IMR-90 (cell line): ENCODE results near the gene FAM98B. TPM values are rescaled to one million over a fixed set of nuclear protein-coding genes. Genes with fewer than 3 reads are reported as not detected.

Experiments used
- ATAC-seq: fragments of 200-7000 bp; cut with Tn5 transposase; 2 replicates; pipeline ENCODE4 v1.9.1; 2020; ENCODE audit warnings: low read depth, mild to moderate bottlenecking, moderate library complexity
- BruUV-seq: library from RNA; stranded (reverse); fragments of 400-500 nt; replicated peaks from 2 replicates; lab custom pipeline; 2021; lab: Mats Ljungman, UMichigan
- CTCF ChIA-PET: fragments of 300-600 bp; formaldehyde crosslinking; extraction: SDS; loops from one replicate; lab custom pipeline; 2021; ENCODE audit warnings: antibody characterized with exemption; lab: Yijun Ruan, JAX
- POLR2A ChIA-PET: fragments of 300-600 bp; sonication (Branson Sonifier 250); formaldehyde crosslinking; loops from one replicate; lab custom pipeline; 2022; ENCODE audit warnings: antibody characterized with exemption; ENCODE audit not compliant: unreplicated experiment; lab: Charles Lee
- DNase-seq: peaks from one replicate; pipeline ENCODE4 v3.0.0; 2013
- H2AFZ ChIP-seq: replicated peaks from 2 replicates; pipeline ENCODE3; 2013; ENCODE audit warnings: low read length, mild to moderate bottlenecking; ENCODE audit not compliant: poor library complexity
- H2AK5ac ChIP-seq: 2 replicates; pipeline ENCODE4 v1.6.1; 2013; ENCODE audit warnings: low read depth, low read length, inconsistent platforms
- H2AK9ac ChIP-seq: replicated peaks from 2 replicates; pipeline ENCODE3; 2013; ENCODE audit warnings: mild to moderate bottlenecking, low read depth, low read length, moderate library complexity; ENCODE audit not compliant: poor library complexity
- H2BK120ac ChIP-seq: 2 replicates; pipeline ENCODE4 v1.6.1; 2013; ENCODE audit warnings: low read depth, low read length, inconsistent platforms
- H2BK15ac ChIP-seq: 3 replicates; pipeline ENCODE4 v1.6.1; 2013; ENCODE audit warnings: low read depth, low read length, inconsistent platforms
- H2BK20ac ChIP-seq: 2 replicates; pipeline ENCODE4 v1.6.1; 2013; ENCODE audit warnings: low read depth, mild to moderate bottlenecking, inconsistent platforms, low read length, moderate library complexity
- H2BK5ac ChIP-seq: 2 replicates; pipeline ENCODE4 v1.6.1; 2013; ENCODE audit warnings: mild to moderate bottlenecking, low read depth, low read length, inconsistent platforms; ENCODE audit not compliant: poor library complexity, severe bottlenecking
- H3K14ac ChIP-seq: replicated peaks from 2 replicates; pipeline ENCODE4 v1.6.1; 2013; ENCODE audit warnings: low read depth, low read length, inconsistent platforms
- H3K18ac ChIP-seq: 2 replicates; pipeline ENCODE4 v1.6.1; 2013; ENCODE audit warnings: low read depth, low read length, control low read depth
- H3K23ac ChIP-seq: 2 replicates; pipeline ENCODE4 v1.6.1; 2013; ENCODE audit warnings: low read depth, low read length, inconsistent platforms
- H3K27ac ChIP-seq: 2 replicates; pipeline ENCODE4 v1.5.1; 2013; ENCODE audit warnings: mild to moderate bottlenecking, control low read depth, low read length; ENCODE audit not compliant: insufficient read depth
- H3K27me3 ChIP-seq: 2 replicates; pipeline ENCODE4 v1.6.1; 2013; ENCODE audit warnings: low read length; ENCODE audit not compliant: control insufficient read depth, insufficient read depth
- H3K36me3 ChIP-seq: 2 replicates; pipeline ENCODE4 v1.6.1; 2013; ENCODE audit warnings: low read length, mixed read lengths; ENCODE audit not compliant: control insufficient read depth, insufficient read depth
- H3K4ac ChIP-seq: 2 replicates; pipeline ENCODE4 v1.6.1; 2013; ENCODE audit warnings: low read depth, low read length, inconsistent platforms
- H3K4me1 ChIP-seq: 2 replicates; pipeline ENCODE4 v1.6.1; 2013; ENCODE audit warnings: low read length, mixed read lengths; ENCODE audit not compliant: control insufficient read depth, insufficient read depth
- H3K4me2 ChIP-seq: 2 replicates; pipeline ENCODE4 v1.6.1; 2013; ENCODE audit warnings: low read depth, mild to moderate bottlenecking, control low read depth, low read length, moderate library complexity
- H3K4me3 ChIP-seq: 2 replicates; pipeline ENCODE4 v1.5.1; 2013; ENCODE audit warnings: low read depth, mild to moderate bottlenecking, control low read depth, low read length, moderate library complexity; ENCODE audit not compliant: insufficient read depth
- H3K56ac ChIP-seq: 2 replicates; pipeline ENCODE4 v1.6.1; 2013; ENCODE audit warnings: low read length, inconsistent platforms; ENCODE audit not compliant: insufficient read depth; ENCODE audit errors: extremely low read depth
- H3K79me1 ChIP-seq, 2 experiments: 2 replicates each; pipeline ENCODE4 v1.6.1; 2013; ENCODE audit warnings: low read length in 2 of 2, inconsistent platforms in 1 of 2, low read depth in 1 of 2
- H3K9ac ChIP-seq: 2 replicates; pipeline ENCODE4 v1.6.1; 2013; ENCODE audit warnings: low read depth, low read length, control low read depth
- H3K9me1 ChIP-seq: 2 replicates; pipeline ENCODE4 v1.6.1; 2013; ENCODE audit warnings: low read length, inconsistent platforms; ENCODE audit not compliant: insufficient read depth
- H3K9me3 ChIP-seq: 2 replicates; pipeline ENCODE4 v1.6.1; 2013; ENCODE audit warnings: low read length; ENCODE audit not compliant: control insufficient read depth, insufficient read depth
- H4K20me1 ChIP-seq: 2 replicates; pipeline ENCODE4 v1.6.1; 2013; ENCODE audit warnings: low read length, inconsistent platforms; ENCODE audit not compliant: insufficient read depth
- H4K5ac ChIP-seq: 2 replicates; pipeline ENCODE4 v1.6.1; 2013; ENCODE audit warnings: mild to moderate bottlenecking, low read depth, low read length, control low read depth
- H4K8ac ChIP-seq, 2 experiments: 2 replicates each; pipeline ENCODE4 v1.6.1; 2013; ENCODE audit warnings: low read depth in 2 of 2, low read length in 2 of 2, control low read depth in 1 of 2, inconsistent platforms in 1 of 2
- H4K91ac ChIP-seq: 2 replicates; pipeline ENCODE4 v1.6.1; 2013; ENCODE audit warnings: low read depth, low read length, inconsistent platforms; ENCODE audit not compliant: insufficient read depth
- BHLHE40 ChIP-seq: fragments of 150-350 bp; IDR thresholded peaks from 2 replicates; pipeline ENCODE4 v1.6.1; 2016; ENCODE audit warnings: mild to moderate bottlenecking, low read depth, low read length
- CEBPB ChIP-seq: IDR thresholded peaks from 2 replicates; pipeline ENCODE4 v1.6.1; 2012; ENCODE audit warnings: low read depth, low read length, improper control_type of control experiment
- CHD1 ChIP-seq: IDR thresholded peaks from 2 replicates; pipeline ENCODE4 v1.6.1; 2012; ENCODE audit warnings: low read depth, low read length, improper control_type of control experiment
- CTCF ChIP-seq: conservative IDR thresholded peaks from 2 replicates; pipeline ENCODE4 v1.5.1; 2012; ENCODE audit warnings: mild to moderate bottlenecking, low read depth, low read length, improper control_type of control experiment
- ELK1 ChIP-seq: fragments of 150-350 bp; IDR thresholded peaks from 2 replicates; pipeline ENCODE4 v1.6.1; 2016; ENCODE audit warnings: low read depth, mild to moderate bottlenecking, low read length, moderate library complexity, borderline replicate concordance
- FOS ChIP-seq: fragments of 150-350 bp; IDR thresholded peaks from 2 replicates; pipeline ENCODE4 v1.6.1; 2016; ENCODE audit warnings: low read depth, low read length
- MAFK ChIP-seq: IDR thresholded peaks from 2 replicates; pipeline ENCODE4 v1.6.1; 2012; ENCODE audit warnings: low read depth, low read length, improper control_type of control experiment
- MAZ ChIP-seq: IDR thresholded peaks from 2 replicates; pipeline ENCODE4 v1.6.1; 2012; ENCODE audit warnings: low read depth, mild to moderate bottlenecking, low read length, improper control_type of control experiment, moderate library complexity, borderline replicate concordance
- MXI1 ChIP-seq: IDR thresholded peaks from 2 replicates; pipeline ENCODE4 v1.6.1; 2012; ENCODE audit warnings: low read depth, mild to moderate bottlenecking, low read length, moderate library complexity, borderline replicate concordance
- NFE2L2 ChIP-seq: fragments of 150-350 bp; IDR thresholded peaks from 2 replicates; pipeline ENCODE4 v1.6.1; 2016; ENCODE audit warnings: low read depth, mild to moderate bottlenecking, low read length
- POLR2A ChIP-seq: IDR thresholded peaks from 2 replicates; pipeline ENCODE4 v1.6.1; 2012; ENCODE audit warnings: mild to moderate bottlenecking, low read depth, low read length
- RAD21 ChIP-seq: IDR thresholded peaks from 2 replicates; pipeline ENCODE4 v1.6.1; 2012; ENCODE audit warnings: low read length, improper control_type of control experiment
- RCOR1 ChIP-seq: IDR thresholded peaks from 2 replicates; pipeline ENCODE4 v1.6.1; 2012; ENCODE audit warnings: mild to moderate bottlenecking, low read length, improper control_type of control experiment; ENCODE audit not compliant: insufficient replicate concordance
- RFX5 ChIP-seq: IDR thresholded peaks from 2 replicates; pipeline ENCODE4 v1.8.0; 2012; ENCODE audit warnings: low read depth, mild to moderate bottlenecking, low read length, moderate library complexity
- SMC3 ChIP-seq: fragments of 150-350 bp; IDR thresholded peaks from 2 replicates; pipeline ENCODE4 v1.6.1; 2016; ENCODE audit warnings: low read depth, mild to moderate bottlenecking, antibody characterized with exemption, low read length, moderate library complexity
- WGBS, 2 experiments: methylation state at CpG; one replicate each; pipeline versions ENCODE4 v1.1.5 to v1.1.7; 2013; ENCODE audit warnings: missing lambda C conversion rate in 2 of 2; ENCODE audit not compliant: insufficient read length in 1 of 2; ENCODE audit errors: extremely low coverage in 2 of 2; 5-methylcytosine and 5-hydroxymethylcytosine counted together
- dilution Hi-C: fragments of 300-500 bp; cut with HindIII; formaldehyde crosslinking; loops from one replicate; pipeline ENCODE4 v1.14.3; 2018; ENCODE audit warnings: low sequenced_read_pairs; ENCODE audit not compliant: unreplicated experiment
- in situ Hi-C: fragments of 300-500 bp; cut with MboI; formaldehyde crosslinking; loops from 3 replicates; pipeline ENCODE4 v1.14.3; 2019; ENCODE audit warnings: low sequenced_read_pairs, inconsistent platforms, mixed read lengths
- intact Hi-C: fragments of 100-400 bp; cut with micrococcal nuclease; formaldehyde crosslinking; loops from 2 replicates; pipeline ENCODE4 v1.10.0; 2022
- polyA plus RNA-seq, 3 experiments: library from polyadenylated mRNA; depleted of rRNA; stranded (reverse); fragments of >200 nt; gene quantifications; 2 replicates each; pipeline ENCODE4 v1.2.3, GENCODE V29; 2012; ENCODE audit warnings: low replicate concordance in 1 of 3
- total RNA-seq: library from RNA; depleted of rRNA; stranded (reverse); fragments of >200 nt; gene quantifications from 2 replicates; pipeline ENCODE4 v1.2.3, GENCODE V29; 2012
- TF ChIP-seq, protein P1 (sequence below): fragments of 150-350 bp; IDR thresholded peaks from 2 replicates; pipeline ENCODE4 v1.6.1; 2017; ENCODE audit warnings: mild to moderate bottlenecking, antibody characterized with exemption, low read length, low read depth

FAM98B gene
- total and polyA plus RNA-seq, 2 of the 4 experiments (the other 2 are of a cell fraction) = 2.7 to 12.2 TPM

- in situ Hi-C loops = no loop called here
- intact Hi-C loops = no loop called here
- no CpG with 5 or more reads among the region's 1 CpG for WGBS, 2 experiments
- no TSS peak for BruUV-seq
- Histone ChIP-seq H3K56ac (no peak overlapping the region), H3K9me3 (no peaks in the 10 kb centered on the region), H3K27ac (no peak overlapping the region), H3K14ac (no peak overlapping the region), H4K91ac (no peak overlapping the region), H3K9ac (no peak overlapping the region), H4K20me1 (no peaks in the 10 kb centered on the region), H2AK5ac (no peak overlapping the region), H3K4me3 (no peak overlapping the region), H3K36me3 (no peaks in the 10 kb centered on the region), H3K9me1 (peaks cover 3% of the 10 kb centered on the region; the same call in 1 of the 2 replicates), H2AK9ac (no peak overlapping the region), H3K4me2 (no peak overlapping the region), H2BK5ac (no peak overlapping the region), H2BK15ac (no peak overlapping the region), H2BK120ac (no peak overlapping the region), H4K5ac (no peak overlapping the region), H2BK20ac (no peak overlapping the region), H4K8ac (no peak overlapping the region), H3K4me1 (peaks cover 3% of the 10 kb centered on the region), H3K18ac (no peak overlapping the region), H3K23ac (no peak overlapping the region), H2AFZ (no peak overlapping the region), H3K79me1 (peaks cover 0 to 4% of the 10 kb centered on the region in 2 experiments; a peak in 2 of 4 replicates), H3K4ac (no peak overlapping the region), H3K27me3 (no peaks in the 10 kb centered on the region)
- ChIA-PET POLR2A (no interaction called here), CTCF (no interaction called here)
- dilution Hi-C loops = no loop called here
- TF ChIP-seq MAZ (no peak), POLR2A (no peak), CEBPB (no peak), RCOR1 (no peak), RFX5 (no peak), MAFK (no peak), BHLHE40 (no peak), CHD1 (no peak), RAD21 (no peak), MXI1 (no peak), NFE2L2 (no peak), SMC3 (no peak), FOS (no peak), CTCF (no peak), ELK1 (no peak)
- TF ChIP-seq, protein P1, sequence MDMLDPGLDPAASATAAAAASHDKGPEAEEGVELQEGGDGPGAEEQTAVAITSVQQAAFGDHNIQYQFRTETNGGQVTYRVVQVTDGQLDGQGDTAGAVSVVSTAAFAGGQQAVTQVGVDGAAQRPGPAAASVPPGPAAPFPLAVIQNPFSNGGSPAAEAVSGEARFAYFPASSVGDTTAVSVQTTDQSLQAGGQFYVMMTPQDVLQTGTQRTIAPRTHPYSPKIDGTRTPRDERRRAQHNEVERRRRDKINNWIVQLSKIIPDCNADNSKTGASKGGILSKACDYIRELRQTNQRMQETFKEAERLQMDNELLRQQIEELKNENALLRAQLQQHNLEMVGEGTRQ = no peak
- ATAC-seq (no peak), DNase-seq (no peak)
These were observed 42.2 kb downstream of the FAM98B start for GRCh38 chr15:38496151-38496550.
